GM12878 (cell line): Measurements from ENCODE around the gene ENDOV. TPM values are rescaled to one million over a fixed set of nuclear protein-coding genes. Genes with fewer than 3 reads are reported as not detected.
A peak's percentile ranks its signal among the peaks of the same experiment; 100 is the strongest.

Experiments
- ASH2L ChIP-seq: fragments of 300-600, 200-600 bp; sonication (generic); IDR thresholded peaks from 2 replicates; pipeline ENCODE4 v1.6.1; 2017; ENCODE audit warnings: low read depth, mild to moderate bottlenecking, borderline replicate concordance
- ATF7 ChIP-seq: fragments of 450-650 bp; IDR thresholded peaks from 2 replicates; pipeline ENCODE4 v1.6.1; 2016; ENCODE audit warnings: low read depth, mild to moderate bottlenecking
- CEBPB ChIP-seq, 2 experiments: fragments of 150-350 bp in 1 of 2; IDR thresholded peaks; 2 replicates each; pipeline ENCODE4 v1.6.1; 2012 to 2014; ENCODE audit warnings: low read depth in 2 of 2, low read length in 2 of 2, borderline replicate concordance in 1 of 2, inconsistent platforms in 1 of 2
- EGR1 ChIP-seq, 2 experiments: IDR thresholded peaks; 1 replicate in 1 of 2; 2 replicates in 1 of 2; pipeline ENCODE4 v1.6.1; 2011 to 2012; ENCODE audit warnings: low read depth in 2 of 2, low read length in 2 of 2, borderline replicate concordance in 1 of 2, mild to moderate bottlenecking in 1 of 2, moderate library complexity in 1 of 2
- FOXK2 ChIP-seq: fragments of 450-650 bp; IDR thresholded peaks from 2 replicates; pipeline ENCODE4 v1.6.1; 2017; ENCODE audit warnings: mild to moderate bottlenecking, moderate library complexity
- HDAC6 ChIP-seq: fragments of 200-600 bp; sonication (generic); IDR thresholded peaks from one replicate; pipeline ENCODE4 v1.8.0; 2017; ENCODE audit warnings: antibody characterized with exemption; ENCODE audit not compliant: unreplicated experiment
- IKZF2 ChIP-seq, 2 experiments: fragments of 450-650 bp; IDR thresholded peaks; 2 replicates each; pipeline ENCODE4 v1.6.1; 2017; ENCODE audit warnings: mild to moderate bottlenecking in 2 of 2, moderate library complexity in 2 of 2
- MXI1 ChIP-seq: fragments of 150-350 bp; IDR thresholded peaks from 2 replicates; pipeline ENCODE4 v1.6.1; 2011; ENCODE audit warnings: low read depth, mild to moderate bottlenecking, inconsistent platforms, low read length, improper control_type of control experiment
- NR2F1 ChIP-seq: fragments of 450-650 bp; conservative IDR thresholded peaks from 2 replicates; pipeline ENCODE4 v1.6.1; 2017; ENCODE audit warnings: mild to moderate bottlenecking
- SMAD1 ChIP-seq: fragments of 450-650 bp; IDR thresholded peaks from 2 replicates; pipeline ENCODE4 v1.6.1; 2018; ENCODE audit warnings: mild to moderate bottlenecking, low read depth; ENCODE audit not compliant: partially characterized antibody
- SRF ChIP-seq, 2 experiments: IDR thresholded peaks; 2 replicates each; pipeline ENCODE4 v1.6.1; 2011; ENCODE audit warnings: low read depth in 2 of 2, low read length in 2 of 2, mild to moderate bottlenecking in 1 of 2, moderate library complexity in 1 of 2
- STAT3 ChIP-seq: IDR thresholded peaks from 2 replicates; pipeline ENCODE4 v1.6.1; 2011; ENCODE audit warnings: low read depth, low read length, improper control_type of control experiment
- polyA plus RNA-seq, 11 experiments: library from polyadenylated mRNA; depleted of rRNA in 4 of 11; unstranded in 6 of 11; stranded (reverse) in 5 of 11; fragments of >200 nt; fragmentation: Nextera tagmentation in 4 of 11; fragmentation: Illumina TruSeq in 1 of 11; extraction: Ambion mirVana in 4 of 11; extraction: Trizol in 1 of 11; gene quantifications; 1 replicate in 1 of 11; 2 replicates in 10 of 11; pipeline versions ENCODE4 v1.2.1 to v1.2.3, GENCODE V29; 2011 to 2016; ENCODE audit warnings: inconsistent platforms in 2 of 11, missing spikeins in 2 of 11, low read depth in 1 of 11
- total RNA-seq, 4 experiments: library from RNA; depleted of rRNA in 3 of 4; stranded (reverse); fragments of >200 nt in 3 of 4; fragmentation: Illumina TruSeq in 1 of 4; extraction: Trizol in 1 of 4; gene quantifications; 2 replicates each; pipeline versions ENCODE4 v1.2.1 to v1.2.3, GENCODE V29; 2013 to 2021
- TF ChIP-seq, protein P1 (sequence below): fragments of 450-650 bp; IDR thresholded peaks from 2 replicates; pipeline ENCODE4 v1.6.1; 2017; ENCODE audit warnings: antibody characterized with exemption, mild to moderate bottlenecking, moderate library complexity
- TF ChIP-seq, protein P2 (sequence below): fragments of 450-650 bp; IDR thresholded peaks from 2 replicates; pipeline ENCODE4 v1.6.1; 2018; ENCODE audit warnings: mild to moderate bottlenecking, low read depth, moderate library complexity; ENCODE audit not compliant: partially characterized antibody
- TF ChIP-seq, protein P3 (sequence below): IDR thresholded peaks from 2 replicates; pipeline ENCODE4 v1.6.1; 2012; ENCODE audit warnings: low read depth, low read length, improper control_type of control experiment
- TF ChIP-seq, protein P4 (sequence below): fragments of 150-350 bp; IDR thresholded peaks from 2 replicates; pipeline ENCODE4 v1.6.1; 2014; ENCODE audit warnings: mild to moderate bottlenecking, low read depth, low read length
- TF ChIP-seq, protein P5 (sequence below): IDR thresholded peaks from 2 replicates; pipeline ENCODE4 v1.6.1; 2011; ENCODE audit warnings: low read depth, mild to moderate bottlenecking, low read length, moderate library complexity, borderline replicate concordance; ENCODE audit errors: extremely low read depth
- TF ChIP-seq, protein P6 (sequence below): fragments of 450-650 bp; IDR thresholded peaks from 2 replicates; pipeline ENCODE4 v1.6.1; 2017; ENCODE audit warnings: borderline replicate concordance

Gene ENDOV
- total and polyA plus RNA-seq, 10 of the 15 experiments (the other 5 are each of a cell fraction or from before 2014, with no cell fraction given) = 0.63 to 11.9 (median 8.1) TPM

DNA sequence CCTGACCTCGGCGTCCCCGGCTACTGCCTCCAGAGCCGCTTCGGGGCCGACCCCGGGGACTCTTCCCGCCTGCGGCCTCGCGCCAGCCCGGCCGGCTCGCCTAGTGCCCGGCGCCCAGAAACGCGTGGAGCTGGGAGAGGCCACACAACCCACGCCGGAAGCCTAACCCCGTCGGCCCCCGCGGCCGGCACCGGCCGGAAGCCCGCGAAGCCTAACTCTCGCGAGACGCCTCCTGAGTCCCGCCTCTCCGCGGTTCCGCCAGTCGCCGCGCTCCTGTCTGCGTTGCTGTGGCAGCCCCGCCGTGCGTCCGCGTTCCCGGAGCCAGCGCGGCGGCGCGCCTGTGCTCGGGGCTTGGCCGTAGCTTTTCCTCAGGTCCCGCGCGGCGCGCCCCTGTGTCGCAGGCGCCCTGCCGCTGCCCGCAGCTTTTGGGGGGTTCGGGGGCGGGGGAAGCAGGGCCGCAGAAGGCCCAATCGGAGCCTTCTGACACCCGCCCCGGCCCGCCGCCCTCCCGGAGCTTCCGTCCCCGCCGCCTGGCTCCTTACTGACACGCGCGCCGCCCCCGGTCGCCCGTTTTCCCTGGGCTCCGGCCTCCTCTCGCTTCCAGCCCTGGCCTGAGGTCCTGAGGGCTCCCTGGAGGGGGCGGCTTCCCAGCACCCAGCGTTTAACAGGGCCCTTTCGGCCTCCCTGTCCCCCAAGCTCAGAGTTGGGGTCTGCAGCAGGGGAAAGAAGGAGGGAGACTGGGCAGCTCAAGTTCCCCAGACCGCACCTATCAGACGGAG, 39.8 kb downstream of the ENDOV start (continued):
- TF ChIP-seq, protein P1, sequence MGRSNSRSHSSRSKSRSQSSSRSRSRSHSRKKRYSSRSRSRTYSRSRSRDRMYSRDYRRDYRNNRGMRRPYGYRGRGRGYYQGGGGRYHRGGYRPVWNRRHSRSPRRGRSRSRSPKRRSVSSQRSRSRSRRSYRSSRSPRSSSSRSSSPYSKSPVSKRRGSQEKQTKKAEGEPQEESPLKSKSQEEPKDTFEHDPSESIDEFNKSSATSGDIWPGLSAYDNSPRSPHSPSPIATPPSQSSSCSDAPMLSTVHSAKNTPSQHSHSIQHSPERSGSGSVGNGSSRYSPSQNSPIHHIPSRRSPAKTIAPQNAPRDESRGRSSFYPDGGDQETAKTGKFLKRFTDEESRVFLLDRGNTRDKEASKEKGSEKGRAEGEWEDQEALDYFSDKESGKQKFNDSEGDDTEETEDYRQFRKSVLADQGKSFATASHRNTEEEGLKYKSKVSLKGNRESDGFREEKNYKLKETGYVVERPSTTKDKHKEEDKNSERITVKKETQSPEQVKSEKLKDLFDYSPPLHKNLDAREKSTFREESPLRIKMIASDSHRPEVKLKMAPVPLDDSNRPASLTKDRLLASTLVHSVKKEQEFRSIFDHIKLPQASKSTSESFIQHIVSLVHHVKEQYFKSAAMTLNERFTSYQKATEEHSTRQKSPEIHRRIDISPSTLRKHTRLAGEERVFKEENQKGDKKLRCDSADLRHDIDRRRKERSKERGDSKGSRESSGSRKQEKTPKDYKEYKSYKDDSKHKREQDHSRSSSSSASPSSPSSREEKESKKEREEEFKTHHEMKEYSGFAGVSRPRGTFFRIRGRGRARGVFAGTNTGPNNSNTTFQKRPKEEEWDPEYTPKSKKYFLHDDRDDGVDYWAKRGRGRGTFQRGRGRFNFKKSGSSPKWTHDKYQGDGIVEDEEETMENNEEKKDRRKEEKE = no peak
- TF ChIP-seq CEBPB (IDR thresholded peaks at IDR 0.05; ENCODE audit: borderline replicate concordance in 1 of 2, low read depth in 2 of 2, low read length in 2 of 2) = no peak
- TF ChIP-seq, protein P2, sequence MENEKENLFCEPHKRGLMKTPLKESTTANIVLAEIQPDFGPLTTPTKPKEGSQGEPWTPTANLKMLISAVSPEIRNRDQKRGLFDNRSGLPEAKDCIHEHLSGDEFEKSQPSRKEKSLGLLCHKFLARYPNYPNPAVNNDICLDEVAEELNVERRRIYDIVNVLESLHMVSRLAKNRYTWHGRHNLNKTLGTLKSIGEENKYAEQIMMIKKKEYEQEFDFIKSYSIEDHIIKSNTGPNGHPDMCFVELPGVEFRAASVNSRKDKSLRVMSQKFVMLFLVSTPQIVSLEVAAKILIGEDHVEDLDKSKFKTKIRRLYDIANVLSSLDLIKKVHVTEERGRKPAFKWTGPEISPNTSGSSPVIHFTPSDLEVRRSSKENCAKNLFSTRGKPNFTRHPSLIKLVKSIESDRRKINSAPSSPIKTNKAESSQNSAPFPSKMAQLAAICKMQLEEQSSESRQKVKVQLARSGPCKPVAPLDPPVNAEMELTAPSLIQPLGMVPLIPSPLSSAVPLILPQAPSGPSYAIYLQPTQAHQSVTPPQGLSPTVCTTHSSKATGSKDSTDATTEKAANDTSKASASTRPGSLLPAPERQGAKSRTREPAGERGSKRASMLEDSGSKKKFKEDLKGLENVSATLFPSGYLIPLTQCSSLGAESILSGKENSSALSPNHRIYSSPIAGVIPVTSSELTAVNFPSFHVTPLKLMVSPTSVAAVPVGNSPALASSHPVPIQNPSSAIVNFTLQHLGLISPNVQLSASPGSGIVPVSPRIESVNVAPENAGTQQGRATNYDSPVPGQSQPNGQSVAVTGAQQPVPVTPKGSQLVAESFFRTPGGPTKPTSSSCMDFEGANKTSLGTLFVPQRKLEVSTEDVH = no peak
- peak in 1 of 2 experiments; percentile 64; a peak in 3 of 4 replicates for TF ChIP-seq IKZF2 (IDR thresholded peaks at IDR 0.05)
- TF ChIP-seq SMAD1 = no peak
- no peak for TF ChIP-seq ASH2L
- TF ChIP-seq, protein P3, sequence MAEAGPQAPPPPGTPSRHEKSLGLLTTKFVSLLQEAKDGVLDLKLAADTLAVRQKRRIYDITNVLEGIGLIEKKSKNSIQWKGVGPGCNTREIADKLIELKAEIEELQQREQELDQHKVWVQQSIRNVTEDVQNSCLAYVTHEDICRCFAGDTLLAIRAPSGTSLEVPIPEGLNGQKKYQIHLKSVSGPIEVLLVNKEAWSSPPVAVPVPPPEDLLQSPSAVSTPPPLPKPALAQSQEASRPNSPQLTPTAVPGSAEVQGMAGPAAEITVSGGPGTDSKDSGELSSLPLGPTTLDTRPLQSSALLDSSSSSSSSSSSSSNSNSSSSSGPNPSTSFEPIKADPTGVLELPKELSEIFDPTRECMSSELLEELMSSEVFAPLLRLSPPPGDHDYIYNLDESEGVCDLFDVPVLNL = peak; percentile 66; the same call in 1 of the 2 replicates
- TF ChIP-seq STAT3 = no peak
- TF ChIP-seq, protein P4, sequence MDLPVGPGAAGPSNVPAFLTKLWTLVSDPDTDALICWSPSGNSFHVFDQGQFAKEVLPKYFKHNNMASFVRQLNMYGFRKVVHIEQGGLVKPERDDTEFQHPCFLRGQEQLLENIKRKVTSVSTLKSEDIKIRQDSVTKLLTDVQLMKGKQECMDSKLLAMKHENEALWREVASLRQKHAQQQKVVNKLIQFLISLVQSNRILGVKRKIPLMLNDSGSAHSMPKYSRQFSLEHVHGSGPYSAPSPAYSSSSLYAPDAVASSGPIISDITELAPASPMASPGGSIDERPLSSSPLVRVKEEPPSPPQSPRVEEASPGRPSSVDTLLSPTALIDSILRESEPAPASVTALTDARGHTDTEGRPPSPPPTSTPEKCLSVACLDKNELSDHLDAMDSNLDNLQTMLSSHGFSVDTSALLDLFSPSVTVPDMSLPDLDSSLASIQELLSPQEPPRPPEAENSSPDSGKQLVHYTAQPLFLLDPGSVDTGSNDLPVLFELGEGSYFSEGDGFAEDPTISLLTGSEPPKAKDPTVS = no peak
- no peak for TF ChIP-seq FOXK2
- TF ChIP-seq MXI1 = peak; percentile 95
- peak; percentile 91 for TF ChIP-seq NR2F1
- TF ChIP-seq, protein P5, sequence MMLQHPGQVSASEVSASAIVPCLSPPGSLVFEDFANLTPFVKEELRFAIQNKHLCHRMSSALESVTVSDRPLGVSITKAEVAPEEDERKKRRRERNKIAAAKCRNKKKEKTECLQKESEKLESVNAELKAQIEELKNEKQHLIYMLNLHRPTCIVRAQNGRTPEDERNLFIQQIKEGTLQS = no peak
- TF ChIP-seq HDAC6 = no peak
- TF ChIP-seq SRF (IDR thresholded peaks at IDR 0.05; ENCODE audit: low read depth in 2 of 2, low read length in 2 of 2) = 0 out of 4 replicates have a peak, but pooled peaks of 1 of the 2 experiments have one; percentile 35
- peak; percentile 59 to 84 for TF ChIP-seq EGR1 (IDR thresholded peaks at IDR 0.05; ENCODE audit: borderline replicate concordance in 1 of 2, low read depth in 2 of 2, low read length in 2 of 2)
- TF ChIP-seq, protein P6, sequence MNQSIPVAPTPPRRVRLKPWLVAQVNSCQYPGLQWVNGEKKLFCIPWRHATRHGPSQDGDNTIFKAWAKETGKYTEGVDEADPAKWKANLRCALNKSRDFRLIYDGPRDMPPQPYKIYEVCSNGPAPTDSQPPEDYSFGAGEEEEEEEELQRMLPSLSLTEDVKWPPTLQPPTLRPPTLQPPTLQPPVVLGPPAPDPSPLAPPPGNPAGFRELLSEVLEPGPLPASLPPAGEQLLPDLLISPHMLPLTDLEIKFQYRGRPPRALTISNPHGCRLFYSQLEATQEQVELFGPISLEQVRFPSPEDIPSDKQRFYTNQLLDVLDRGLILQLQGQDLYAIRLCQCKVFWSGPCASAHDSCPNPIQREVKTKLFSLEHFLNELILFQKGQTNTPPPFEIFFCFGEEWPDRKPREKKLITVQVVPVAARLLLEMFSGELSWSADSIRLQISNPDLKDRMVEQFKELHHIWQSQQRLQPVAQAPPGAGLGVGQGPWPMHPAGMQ = peak; percentile 59; the same call in 1 of the 2 replicates
- no peak for TF ChIP-seq ATF7
